OCI-LY3 (cell line): Measurements from ENCODE around the gene PSKH1.

Experiments used
- H2AFZ ChIP-seq: fragments of 200-600, 300-600 bp; shearing (Covaris generic); 2 replicates; pipeline ENCODE4 v1.6.0; 2014; ENCODE audit warnings: antibody characterized with exemption, low read depth, low read length
- H3K27ac ChIP-seq: fragments of 200-600, 300-600 bp; sonication (generic); 2 replicates; pipeline ENCODE4 v1.5.1; 2014; ENCODE audit warnings: mild to moderate bottlenecking, low read length, moderate library complexity, mixed read lengths
- H3K27me3 ChIP-seq: fragments of 200-600, 300-600 bp; sonication (generic); 2 replicates; pipeline ENCODE4 v1.6.1; 2014; ENCODE audit warnings: low read depth, low read length, mixed read lengths
- H3K36me3 ChIP-seq: fragments of 200-600, 300-600 bp; sonication (generic); replicated peaks from 2 replicates; pipeline ENCODE3; 2014; ENCODE audit warnings: low read depth, low read length, mixed read lengths
- H3K4me1 ChIP-seq: fragments of 300-600, 200-600 bp; sonication (generic); 2 replicates; pipeline ENCODE4 v1.6.1; 2014; ENCODE audit warnings: low read length, mixed read lengths
- H3K4me2 ChIP-seq: fragments of 200-600, 300-600 bp; sonication (generic); 2 replicates; pipeline ENCODE4 v1.6.1; 2014; ENCODE audit warnings: low read length, mixed read lengths
- H3K4me3 ChIP-seq: fragments of 300-600, 200-600 bp; sonication (generic); 2 replicates; pipeline ENCODE4 v1.5.1; 2014; ENCODE audit warnings: antibody characterized with exemption, mild to moderate bottlenecking, low read length, moderate library complexity
- H3K79me2 ChIP-seq: fragments of 300-600, 200-600 bp; shearing (Covaris generic); 2 replicates; pipeline ENCODE4 v1.6.1; 2014; ENCODE audit warnings: mild to moderate bottlenecking, low read length, mixed read lengths
- H3K9ac ChIP-seq: fragments of 300-600, 200-600 bp; shearing (Covaris generic); 2 replicates; pipeline ENCODE4 v1.6.0; 2014; ENCODE audit warnings: mild to moderate bottlenecking, low read length, moderate library complexity
- H3K9me3 ChIP-seq: fragments of 200-600, 300-600 bp; shearing (Covaris generic); 2 replicates; pipeline ENCODE4 v1.6.1; 2014; ENCODE audit warnings: low read length, mixed read lengths; ENCODE audit not compliant: insufficient read depth
- H4K20me1 ChIP-seq: fragments of 200-600, 300-600 bp; sonication (generic); 2 replicates; pipeline ENCODE4 v1.6.1; 2016; ENCODE audit warnings: low read length, mixed read lengths; ENCODE audit not compliant: insufficient read depth
- EZH2phosphoT487 ChIP-seq: fragments of 200-600 bp; shearing (Covaris generic); IDR thresholded peaks from 2 replicates; pipeline ENCODE4 v1.6.1; 2018; ENCODE audit warnings: antibody characterized with exemption, mixed run types, low read depth
- TF ChIP-seq, protein P1 (sequence below): fragments of 200-600, 300-600 bp; sonication (generic); IDR thresholded peaks from 2 replicates; pipeline ENCODE4 v1.5.1; 2014; ENCODE audit warnings: antibody characterized with exemption, low read length, low read depth

Gene PSKH1

DNA sequence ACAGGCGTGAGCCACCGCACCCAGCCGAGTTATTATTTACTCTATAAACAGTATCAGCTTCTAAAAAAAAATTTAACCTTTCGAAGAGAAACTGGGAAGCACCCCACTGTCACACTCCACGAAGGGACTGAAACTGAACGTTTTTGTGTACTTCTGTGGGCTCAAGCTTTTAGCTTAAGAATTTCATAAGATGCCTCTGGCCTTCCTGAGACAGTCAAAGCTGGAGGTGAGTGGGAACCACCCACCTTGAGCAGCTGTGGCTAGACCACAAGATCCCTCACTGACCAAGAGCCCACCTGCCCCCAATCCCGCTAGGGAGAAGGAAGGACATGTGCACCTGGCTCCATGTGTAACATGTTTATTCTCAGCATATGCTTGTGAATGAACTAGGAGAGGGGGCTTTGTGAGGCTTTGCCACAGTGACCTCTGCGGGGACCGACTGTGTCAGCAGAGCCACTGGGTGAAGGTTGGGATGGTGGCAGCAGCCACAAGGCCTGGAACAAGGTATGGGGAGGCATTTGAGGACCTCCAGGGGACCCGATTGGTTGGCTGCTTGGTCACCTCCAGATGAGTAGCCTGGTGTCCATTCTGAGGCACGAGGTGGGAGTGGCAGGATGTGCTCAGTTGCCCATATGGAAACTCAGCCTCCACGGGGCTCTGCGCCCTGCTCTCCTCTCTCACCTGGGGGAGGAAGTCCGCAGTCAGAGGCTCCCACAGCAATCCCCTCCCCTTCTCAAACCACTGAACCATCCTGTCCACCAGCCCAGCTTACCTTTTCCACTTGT lies 82.5 kb downstream of the PSKH1 start:
- H3K9ac ChIP-seq, result no peak overlapping the region
- H3K79me2 ChIP-seq, result no peaks in the 10 kb centered on the region
- H3K4me1 ChIP-seq, result peaks cover 7% of the 10 kb centered on the region
- peak overlapping the region; percentile 19; the same call in 1 of the 2 replicates for H3K4me2 ChIP-seq
- H3K9me3 ChIP-seq, result no peaks in the 10 kb centered on the region
- H2AFZ ChIP-seq, result no peak overlapping the region
- no peak overlapping the region for H3K4me3 ChIP-seq
- H3K27ac ChIP-seq, result no peak overlapping the region
- H3K27me3 ChIP-seq, result no peaks in the 10 kb centered on the region
- H3K36me3 ChIP-seq, result no peaks in the 10 kb centered on the region
- no peaks in the 10 kb centered on the region for H4K20me1 ChIP-seq
- TF ChIP-seq, protein P1, sequence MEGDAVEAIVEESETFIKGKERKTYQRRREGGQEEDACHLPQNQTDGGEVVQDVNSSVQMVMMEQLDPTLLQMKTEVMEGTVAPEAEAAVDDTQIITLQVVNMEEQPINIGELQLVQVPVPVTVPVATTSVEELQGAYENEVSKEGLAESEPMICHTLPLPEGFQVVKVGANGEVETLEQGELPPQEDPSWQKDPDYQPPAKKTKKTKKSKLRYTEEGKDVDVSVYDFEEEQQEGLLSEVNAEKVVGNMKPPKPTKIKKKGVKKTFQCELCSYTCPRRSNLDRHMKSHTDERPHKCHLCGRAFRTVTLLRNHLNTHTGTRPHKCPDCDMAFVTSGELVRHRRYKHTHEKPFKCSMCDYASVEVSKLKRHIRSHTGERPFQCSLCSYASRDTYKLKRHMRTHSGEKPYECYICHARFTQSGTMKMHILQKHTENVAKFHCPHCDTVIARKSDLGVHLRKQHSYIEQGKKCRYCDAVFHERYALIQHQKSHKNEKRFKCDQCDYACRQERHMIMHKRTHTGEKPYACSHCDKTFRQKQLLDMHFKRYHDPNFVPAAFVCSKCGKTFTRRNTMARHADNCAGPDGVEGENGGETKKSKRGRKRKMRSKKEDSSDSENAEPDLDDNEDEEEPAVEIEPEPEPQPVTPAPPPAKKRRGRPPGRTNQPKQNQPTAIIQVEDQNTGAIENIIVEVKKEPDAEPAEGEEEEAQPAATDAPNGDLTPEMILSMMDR, result no peak
- TF ChIP-seq EZH2phosphoT487, result no peak

DNA sequence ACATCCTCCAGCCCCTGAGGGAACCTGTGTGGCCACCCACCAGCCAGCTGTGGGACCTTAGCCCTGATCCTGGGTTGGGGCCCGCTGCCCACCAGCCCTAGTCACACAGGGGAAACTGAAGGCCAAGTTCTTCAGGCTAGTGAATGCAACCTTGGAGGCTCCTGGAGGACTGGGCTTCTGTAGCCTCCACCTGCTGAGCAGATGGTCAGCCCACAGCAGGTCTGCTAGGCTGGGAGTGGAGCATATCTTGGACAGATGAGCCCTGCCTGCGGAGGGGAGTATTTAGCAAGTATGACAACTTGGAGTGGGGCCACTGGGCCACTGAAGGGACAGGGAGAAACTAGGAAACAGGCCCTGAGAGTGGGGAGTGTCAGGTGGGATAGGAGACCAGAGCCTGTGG lies 83.2 kb downstream of the PSKH1 start:
- Histone ChIP-seq H3K36me3 (no peaks in the 10 kb centered on the region), H4K20me1 (no peaks in the 10 kb centered on the region), H3K9me3 (no peaks in the 10 kb centered on the region), H3K9ac (no peak overlapping the region), H3K4me1 (peaks cover 7% of the 10 kb centered on the region), H3K4me3 (no peak overlapping the region), H3K27me3 (no peaks in the 10 kb centered on the region), H3K27ac (no peak overlapping the region), H3K79me2 (no peaks in the 10 kb centered on the region), H3K4me2 (no peak overlapping the region), H2AFZ (no peak overlapping the region)
- TF ChIP-seq, protein P1, result no peak
- TF ChIP-seq EZH2phosphoT487, result no peak

DNA sequence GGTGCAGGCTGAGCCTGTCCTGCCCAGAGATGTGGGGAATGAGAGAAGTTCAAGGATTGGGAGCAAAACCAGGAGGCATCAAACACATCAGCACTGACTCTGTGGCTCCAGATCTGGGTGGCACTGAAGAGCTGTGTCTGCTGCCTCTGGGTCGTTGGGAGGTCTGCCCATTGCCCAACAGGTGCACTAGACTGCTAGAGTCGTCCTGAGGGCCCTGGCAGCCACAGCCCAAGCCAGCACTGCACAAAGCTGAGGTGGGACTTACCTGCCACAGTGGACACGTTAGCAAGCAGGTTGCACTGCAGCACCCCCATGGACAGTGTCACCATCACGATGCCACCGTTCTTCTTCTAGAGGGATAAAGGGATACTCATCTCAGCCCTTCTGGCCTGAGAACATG lies 84.0 kb downstream of the PSKH1 start:
- H3K9me3 ChIP-seq, result no peaks in the 10 kb centered on the region
- no peak overlapping the region for H3K4me3 ChIP-seq
- no peak for TF ChIP-seq EZH2phosphoT487
- TF ChIP-seq, protein P1, result no peak
- H4K20me1 ChIP-seq, result no peaks in the 10 kb centered on the region
- H3K9ac ChIP-seq, result no peak overlapping the region
- no peaks in the 10 kb centered on the region for H3K27me3 ChIP-seq
- H3K27ac ChIP-seq, result no peak overlapping the region
- H3K36me3 ChIP-seq, result no peaks in the 10 kb centered on the region
- no peak overlapping the region for H3K4me2 ChIP-seq
- no peak overlapping the region for H2AFZ ChIP-seq
- peaks cover 7% of the 10 kb centered on the region for H3K4me1 ChIP-seq
- no peaks in the 10 kb centered on the region for H3K79me2 ChIP-seq

DNA sequence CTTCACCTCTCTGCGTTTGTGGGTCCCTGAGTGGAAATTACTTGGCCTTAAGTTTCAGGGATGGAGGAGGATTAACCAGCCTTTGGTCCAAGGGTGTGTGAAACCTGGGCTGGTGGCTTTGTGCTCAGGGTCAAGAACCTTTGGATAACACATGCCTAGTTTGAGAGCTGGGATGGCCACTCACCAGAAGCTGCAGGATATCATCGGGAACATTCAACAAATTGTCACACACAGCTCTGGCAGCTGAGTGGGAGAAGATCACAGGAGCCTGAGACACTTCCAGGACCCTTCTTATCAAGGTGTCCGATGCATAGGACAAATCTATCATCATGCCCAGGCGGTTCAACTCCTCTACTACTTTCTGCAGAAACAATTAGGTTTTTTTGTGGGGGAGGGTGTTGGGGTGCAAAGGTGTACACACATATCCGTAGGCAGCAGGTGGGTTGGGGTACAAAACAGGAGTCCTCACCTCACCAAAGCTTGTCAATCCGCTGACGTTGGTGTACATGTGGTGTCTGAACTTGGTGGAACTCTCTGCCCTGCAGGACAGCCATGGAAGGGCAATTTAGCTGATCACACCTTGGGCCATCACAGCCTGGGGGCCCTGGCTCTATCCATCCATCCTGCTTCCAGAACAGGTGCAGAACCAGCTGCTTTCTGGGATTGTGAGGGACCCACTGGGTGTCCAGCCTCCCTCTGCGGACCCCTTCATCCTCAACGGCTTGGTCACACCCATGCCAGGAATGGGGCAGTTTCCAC lies 84.6 kb downstream of the PSKH1 start:
- TF ChIP-seq, protein P1, result no peak
- no peak for TF ChIP-seq EZH2phosphoT487
- Histone ChIP-seq H3K27me3 (no peaks in the 10 kb centered on the region), H3K4me1 (peaks cover 7% of the 10 kb centered on the region), H3K4me2 (no peak overlapping the region), H3K9ac (no peak overlapping the region), H3K27ac (no peak overlapping the region), H3K36me3 (no peaks in the 10 kb centered on the region), H3K9me3 (no peaks in the 10 kb centered on the region), H4K20me1 (no peaks in the 10 kb centered on the region), H3K4me3 (no peak overlapping the region), H2AFZ (no peak overlapping the region), H3K79me2 (no peaks in the 10 kb centered on the region)
